ENCODE measurements around the gene DOCK10. TPM values are rescaled to one million over a fixed set of nuclear protein-coding genes. Genes with fewer than 3 reads are reported as not detected.

DOCK10 gene
- total RNA-seq, 1 donor from 2014 or later = 1.1 TPM

DNA sequence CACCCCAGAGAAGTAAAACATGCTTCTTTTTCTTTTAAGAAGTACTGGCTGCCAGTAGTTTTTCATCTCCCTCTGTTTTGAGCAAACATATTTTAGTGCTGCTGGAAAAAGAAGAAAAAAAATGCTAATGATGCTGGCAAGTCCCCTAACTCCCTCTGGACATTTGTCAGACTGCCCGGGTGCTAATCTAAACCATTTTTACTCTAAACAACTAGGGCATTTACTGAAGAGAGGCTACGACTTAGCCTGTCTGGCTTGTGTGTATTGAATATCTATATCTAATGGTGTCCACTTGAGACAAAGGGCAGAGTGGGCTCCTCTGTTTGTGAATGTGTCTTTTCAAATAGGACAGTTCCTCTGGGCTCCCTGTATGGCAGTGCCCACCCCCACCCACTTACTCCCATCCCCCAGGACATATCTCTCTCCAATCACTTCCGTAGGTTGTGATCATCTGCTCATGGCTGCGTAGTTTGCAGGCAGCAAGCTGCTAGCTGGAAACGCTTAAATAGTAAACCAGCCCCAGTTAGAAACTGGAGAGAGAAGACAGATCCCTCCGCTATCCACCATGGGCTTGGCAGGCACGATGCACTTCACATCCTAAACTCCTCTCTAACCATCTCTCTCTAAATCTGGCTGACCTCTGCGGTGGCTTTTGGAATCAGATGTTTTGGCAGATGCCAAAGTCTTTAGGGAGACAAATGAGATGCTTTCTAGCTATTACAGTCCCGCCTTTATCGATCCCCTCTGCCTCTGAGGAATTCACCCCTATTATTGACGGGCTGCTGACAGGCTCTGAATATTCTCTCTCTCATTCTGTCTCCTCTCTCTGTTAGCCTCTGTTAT is 58.3 kb downstream of the DOCK10 start:
- TF ChIP-seq, protein P1, sequence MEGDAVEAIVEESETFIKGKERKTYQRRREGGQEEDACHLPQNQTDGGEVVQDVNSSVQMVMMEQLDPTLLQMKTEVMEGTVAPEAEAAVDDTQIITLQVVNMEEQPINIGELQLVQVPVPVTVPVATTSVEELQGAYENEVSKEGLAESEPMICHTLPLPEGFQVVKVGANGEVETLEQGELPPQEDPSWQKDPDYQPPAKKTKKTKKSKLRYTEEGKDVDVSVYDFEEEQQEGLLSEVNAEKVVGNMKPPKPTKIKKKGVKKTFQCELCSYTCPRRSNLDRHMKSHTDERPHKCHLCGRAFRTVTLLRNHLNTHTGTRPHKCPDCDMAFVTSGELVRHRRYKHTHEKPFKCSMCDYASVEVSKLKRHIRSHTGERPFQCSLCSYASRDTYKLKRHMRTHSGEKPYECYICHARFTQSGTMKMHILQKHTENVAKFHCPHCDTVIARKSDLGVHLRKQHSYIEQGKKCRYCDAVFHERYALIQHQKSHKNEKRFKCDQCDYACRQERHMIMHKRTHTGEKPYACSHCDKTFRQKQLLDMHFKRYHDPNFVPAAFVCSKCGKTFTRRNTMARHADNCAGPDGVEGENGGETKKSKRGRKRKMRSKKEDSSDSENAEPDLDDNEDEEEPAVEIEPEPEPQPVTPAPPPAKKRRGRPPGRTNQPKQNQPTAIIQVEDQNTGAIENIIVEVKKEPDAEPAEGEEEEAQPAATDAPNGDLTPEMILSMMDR (IDR thresholded peaks at IDR 0.05; ENCODE audit: insufficient read depth, low read length, severe bottlenecking) = no peak
- no peaks in the 10 kb centered on the region for H3K27me3 ChIP-seq (ENCODE audit: control insufficient read depth, insufficient read depth, low read length)
- no peak overlapping the region for H3K4me3 ChIP-seq (ENCODE audit: low read depth, low read length)
- H3K36me3 ChIP-seq (ENCODE audit: control insufficient read depth, insufficient read depth, low read length) = no peaks in the 10 kb centered on the region
- no peak for DNase-seq (ENCODE audit: low read depth)
- no peak for FAIRE-seq

DNA sequence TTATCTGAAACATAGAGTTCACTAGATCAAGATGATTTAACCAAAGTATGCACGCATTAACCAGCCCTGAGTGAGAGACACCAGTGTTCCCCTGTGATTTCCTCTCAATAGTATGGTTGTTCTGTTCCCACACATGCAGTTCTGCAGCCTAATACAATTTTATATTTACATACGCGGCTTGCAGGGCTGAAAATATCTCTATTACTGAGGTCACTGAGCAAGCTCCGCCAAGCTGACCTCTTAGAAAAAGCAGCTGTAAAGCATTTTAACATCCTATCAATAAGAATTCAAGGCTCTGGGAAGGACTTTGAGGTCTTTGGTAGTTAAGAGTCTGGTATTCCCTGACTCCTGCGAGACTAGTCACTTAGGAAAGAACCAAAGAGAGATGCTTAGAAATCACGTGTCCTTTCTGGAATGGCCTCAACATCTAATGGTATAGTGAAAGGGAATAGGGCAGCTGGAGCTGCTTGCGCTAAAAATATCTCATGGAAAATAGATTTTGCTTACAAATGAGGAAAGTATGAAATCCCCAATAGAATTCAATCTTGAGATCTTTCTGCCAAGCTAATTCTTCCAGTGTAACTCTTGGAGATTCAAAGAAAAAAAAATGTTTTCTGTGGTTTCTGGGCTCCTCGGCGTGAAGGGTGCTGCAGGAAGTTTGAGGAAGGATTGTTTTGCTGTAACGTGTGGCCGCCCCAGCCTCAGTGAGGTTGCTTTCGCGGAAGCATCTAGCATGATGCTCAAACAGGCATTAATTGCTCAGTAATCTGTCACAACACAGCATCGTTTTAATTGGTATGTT is 59.2 kb downstream of the DOCK10 start:
- Histone ChIP-seq H3K36me3 (ENCODE audit: control insufficient read depth, insufficient read depth, low read length) (no peaks in the 10 kb centered on the region), H3K27me3 (ENCODE audit: control insufficient read depth, insufficient read depth, low read length) (no peaks in the 10 kb centered on the region), H3K4me3 (ENCODE audit: low read depth, low read length) (no peak overlapping the region)
- DNase-seq (ENCODE audit: low read depth) (no peak), FAIRE-seq (no peak)
- TF ChIP-seq, protein P1 (IDR thresholded peaks at IDR 0.05; ENCODE audit: insufficient read depth, low read length, severe bottlenecking) = no peak

DNA sequence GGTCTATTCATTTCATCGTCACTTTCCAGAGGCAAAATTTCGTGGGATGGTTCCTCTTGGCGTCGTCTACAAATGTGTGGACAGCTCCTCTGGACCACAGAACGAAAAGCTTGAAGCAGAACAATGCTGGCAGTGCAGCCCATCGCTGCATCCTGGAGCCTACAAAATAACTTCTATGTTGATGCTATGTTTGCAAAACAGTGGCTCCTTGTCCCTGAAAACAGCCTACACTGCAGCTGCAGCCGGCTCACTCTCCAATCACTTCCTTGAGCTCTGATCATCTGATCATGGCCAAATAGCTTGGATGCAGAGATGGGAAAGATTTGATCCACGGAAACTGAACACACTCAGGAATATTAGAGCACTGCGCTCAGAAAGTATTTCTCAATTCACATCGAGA is 60.0 kb downstream of the DOCK10 start:
- H3K4me3 ChIP-seq (ENCODE audit: low read depth, low read length) = no peak overlapping the region

DNA sequence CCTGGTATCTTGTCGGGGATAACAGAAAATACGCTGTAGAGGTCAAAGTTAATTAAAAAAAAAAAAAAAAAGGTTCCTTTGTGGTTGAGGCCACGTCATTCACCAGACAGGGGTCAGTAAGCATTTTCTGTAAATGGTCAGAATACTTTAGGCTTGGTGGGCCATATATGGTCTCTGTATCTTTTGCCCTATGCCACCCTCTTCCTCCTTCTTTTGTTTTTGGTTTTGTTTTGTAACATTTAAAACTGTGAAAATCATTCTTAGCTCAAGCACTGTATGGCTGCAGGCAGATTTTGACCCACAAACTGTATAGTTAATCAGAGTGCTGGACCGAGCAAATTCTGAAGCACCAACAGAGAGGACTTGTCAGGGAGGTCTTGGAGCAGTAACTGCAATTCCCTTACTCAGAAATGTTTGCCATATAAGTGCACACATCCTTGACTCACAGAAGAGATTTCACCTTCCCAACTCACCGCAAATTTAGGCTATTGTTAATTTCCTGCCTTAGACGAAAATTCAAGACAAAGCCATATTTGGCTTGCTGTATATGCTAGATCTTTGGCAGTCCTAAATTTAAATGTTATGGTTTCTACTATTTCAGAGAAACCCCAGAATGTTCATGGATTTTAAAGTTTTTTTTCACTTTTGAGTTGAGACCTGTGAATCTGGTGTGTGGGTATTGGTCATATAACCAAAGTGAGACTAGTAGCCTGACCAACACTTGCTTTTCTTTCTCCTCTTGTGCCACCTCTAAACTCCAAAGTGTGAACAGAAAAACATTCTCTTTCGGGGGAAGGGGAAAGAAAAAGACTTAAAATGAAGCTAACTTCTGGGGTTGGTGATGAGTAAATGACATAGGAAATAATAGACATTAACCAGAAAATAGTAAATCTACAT is 65.4 kb downstream of the DOCK10 start:
- TF ChIP-seq, protein P1 (IDR thresholded peaks at IDR 0.05; ENCODE audit: insufficient read depth, low read length, severe bottlenecking) = no peak
- no peak for FAIRE-seq
- H3K36me3 ChIP-seq (ENCODE audit: control insufficient read depth, insufficient read depth, low read length) = no peaks in the 10 kb centered on the region
- DNase-seq (ENCODE audit: low read depth) = no peak
- no peak overlapping the region for H3K4me3 ChIP-seq (ENCODE audit: low read depth, low read length)
- no peaks in the 10 kb centered on the region for H3K27me3 ChIP-seq (ENCODE audit: control insufficient read depth, insufficient read depth, low read length)

More for the DNA sequence above, 60.0 kb downstream of the DOCK10 start:
- FAIRE-seq = no peak
- TF ChIP-seq, protein P1 (IDR thresholded peaks at IDR 0.05; ENCODE audit: insufficient read depth, low read length, severe bottlenecking) = no peak
- no peak for DNase-seq (ENCODE audit: low read depth)
- Histone ChIP-seq H3K27me3 (ENCODE audit: control insufficient read depth, insufficient read depth, low read length) (no peaks in the 10 kb centered on the region), H3K36me3 (ENCODE audit: control insufficient read depth, insufficient read depth, low read length) (no peaks in the 10 kb centered on the region)

DNA sequence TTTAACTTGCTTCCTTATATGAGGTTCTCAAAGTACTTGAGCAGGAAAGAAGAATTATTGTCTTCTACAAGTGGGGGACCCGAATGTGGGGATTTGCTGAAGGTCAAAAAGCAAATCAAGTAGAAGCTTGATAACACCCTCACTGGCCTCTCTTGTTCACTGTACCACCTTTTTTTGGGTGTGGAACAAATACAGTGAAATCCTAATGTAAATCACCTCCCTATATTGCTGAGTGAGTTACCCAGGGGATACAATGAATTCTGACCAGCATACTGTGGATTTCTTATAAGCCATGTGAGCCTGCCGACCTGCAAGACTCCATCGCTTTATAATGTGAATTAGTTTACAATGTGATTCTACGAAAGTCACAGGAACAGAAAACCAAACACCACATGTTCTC is 66.5 kb downstream of the DOCK10 start:
- FAIRE-seq (no peak), DNase-seq (ENCODE audit: low read depth) (no peak)
- Histone ChIP-seq H3K36me3 (ENCODE audit: control insufficient read depth, insufficient read depth, low read length) (no peaks in the 10 kb centered on the region), H3K27me3 (ENCODE audit: control insufficient read depth, insufficient read depth, low read length) (no peaks in the 10 kb centered on the region), H3K4me3 (ENCODE audit: low read depth, low read length) (no peak overlapping the region)
- TF ChIP-seq, protein P1 (IDR thresholded peaks at IDR 0.05; ENCODE audit: insufficient read depth, low read length, severe bottlenecking) = no peak

Data from bronchial epithelial cell (primary cell).